HEK293 (cell line): ENCODE data around the gene TLNRD1.

Experiments used
- CTCF ChIP-seq: fragments of 450-650 bp; formaldehyde crosslinking; IDR thresholded peaks from 2 replicates; pipeline ENCODE4 v1.5.1; 2016; ENCODE audit warnings: missing biosample characterization, missing genetic modification characterization
- PBX3 ChIP-seq: sonication (generic); formaldehyde crosslinking; IDR thresholded peaks from 2 replicates; pipeline ENCODE4 v1.8.1; 2022; ENCODE audit warnings: mild to moderate bottlenecking, moderate library complexity, missing genetic modification reagents
- TCF7L2 ChIP-seq: IDR thresholded peaks from 2 replicates; pipeline ENCODE4 v1.6.1; 2011; ENCODE audit warnings: low read depth, mild to moderate bottlenecking, inconsistent platforms, low read length, moderate library complexity, borderline replicate concordance
- ZFP3 ChIP-seq: fragments of 450-650 bp; formaldehyde crosslinking; IDR thresholded peaks from 2 replicates; pipeline ENCODE4 v1.5.1; 2016; ENCODE audit warnings: low read depth, missing biosample characterization, missing genetic modification characterization
- ZNF114 ChIP-seq: fragments of 450-650 bp; formaldehyde crosslinking; IDR thresholded peaks from 2 replicates; pipeline ENCODE4 v1.5.0; 2017; ENCODE audit warnings: missing biosample characterization, missing genetic modification characterization
- ZNF175 ChIP-seq: fragments of 450-650 bp; formaldehyde crosslinking; IDR thresholded peaks from 2 replicates; pipeline ENCODE4 v1.5.1; 2016; ENCODE audit warnings: missing biosample characterization, missing genetic modification characterization
- ZNF335 ChIP-seq: fragments of 450-650 bp; formaldehyde crosslinking; conservative IDR thresholded peaks from 2 replicates; pipeline ENCODE4 v1.5.1; 2016; ENCODE audit warnings: missing biosample characterization, missing genetic modification characterization
- ZNF521 ChIP-seq: fragments of 450-650 bp; formaldehyde crosslinking; IDR thresholded peaks from 2 replicates; pipeline ENCODE4 v1.5.1; 2017; ENCODE audit warnings: missing biosample characterization, mild to moderate bottlenecking, missing genetic modification characterization
- ZNF76 ChIP-seq: fragments of 450-650 bp; formaldehyde crosslinking; IDR thresholded peaks from 2 replicates; pipeline ENCODE4; 2016; ENCODE audit warnings: low read depth, missing biosample characterization, missing genetic modification characterization, borderline replicate concordance

- TF ChIP-seq PBX3 (CRISPR knock-in tag) (0 out of 2 replicates have a peak, but pooled peaks have one; percentile 9), CTCF (tag by site-specific recombination) (no peak), ZNF175 (tag by site-specific recombination) (no peak), ZNF114 (tag by site-specific recombination) (no peak), ZNF335 (tag by site-specific recombination) (no peak; the same call in 1 of the 2 replicates), ZFP3 (tag by site-specific recombination) (no peak), TCF7L2 (no peak), ZNF521 (tag by site-specific recombination) (no peak), ZNF76 (no peak)
These were observed 657 bp downstream of the TLNRD1 start for GRCh38 chr15:81001152-81002008.
